Measurements from ENCODE around the gene ATP6AP1.

GRCh38 chrX:154436374-154436982, 8.0 kb downstream of the ATP6AP1 start:
- TF ChIP-seq REST (tag by site-specific recombination; IDR thresholded peaks at IDR 0.05), result no peak
- no peak for TF ChIP-seq ZBTB8A (tag by site-specific recombination; IDR thresholded peaks at IDR 0.05)
- TF ChIP-seq ZNF791 (tag by site-specific recombination; IDR thresholded peaks at IDR 0.05), result no peak
- no peak for TF ChIP-seq EGR2 (tag by site-specific recombination; IDR thresholded peaks at IDR 0.05; ENCODE audit: low read depth)
